Measurements from ENCODE around the gene MRPL58.
"Not testable (repeated sequence)": the region's sequence is repeated elsewhere in the genome, so short reads cannot be mapped to it uniquely, and the experiment has no call there.

MRPL58 gene

DNA sequence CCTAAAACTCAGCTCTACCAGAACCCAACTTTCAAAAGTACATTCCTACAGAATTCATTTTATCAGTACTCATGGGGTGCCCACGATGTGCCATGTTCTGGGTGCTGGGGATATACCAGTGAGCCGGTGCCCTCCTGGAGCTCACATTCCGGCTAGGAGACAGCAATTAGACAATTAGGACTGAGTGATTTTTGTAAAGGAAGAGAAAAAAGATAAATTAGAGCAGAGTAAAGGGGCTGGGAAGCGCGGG, 449 bp upstream of the MRPL58 start:
- DNase-seq (ENCODE audit: low read depth in 1 of 2, low spot score in 1 of 2): no peak

DNA sequence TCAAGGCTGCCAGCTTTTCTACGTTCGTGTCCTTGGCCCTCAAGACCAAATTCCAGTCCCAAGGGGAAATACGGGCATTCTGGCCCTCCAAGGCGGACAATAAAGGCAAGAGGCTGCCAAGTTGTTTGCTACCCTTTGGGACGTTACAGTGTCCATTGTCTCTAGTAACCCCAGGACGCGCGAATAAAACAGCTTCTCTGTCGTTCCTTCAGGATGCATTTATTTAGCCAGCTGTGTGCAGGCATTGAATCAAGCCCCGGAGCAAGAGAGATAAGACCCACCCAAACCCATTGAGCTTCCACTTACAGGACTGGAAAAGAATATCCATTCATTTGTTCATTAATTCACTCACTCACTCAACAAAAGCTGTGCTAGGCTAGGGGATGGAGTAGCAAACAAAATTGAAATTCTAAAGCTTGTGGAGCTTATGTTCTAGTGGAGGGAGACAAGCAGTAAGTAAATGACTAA, 656 bp downstream of the MRPL58 start:
- no peak for DNase-seq (ENCODE audit: low read depth in 1 of 2, low spot score in 1 of 2)

DNA sequence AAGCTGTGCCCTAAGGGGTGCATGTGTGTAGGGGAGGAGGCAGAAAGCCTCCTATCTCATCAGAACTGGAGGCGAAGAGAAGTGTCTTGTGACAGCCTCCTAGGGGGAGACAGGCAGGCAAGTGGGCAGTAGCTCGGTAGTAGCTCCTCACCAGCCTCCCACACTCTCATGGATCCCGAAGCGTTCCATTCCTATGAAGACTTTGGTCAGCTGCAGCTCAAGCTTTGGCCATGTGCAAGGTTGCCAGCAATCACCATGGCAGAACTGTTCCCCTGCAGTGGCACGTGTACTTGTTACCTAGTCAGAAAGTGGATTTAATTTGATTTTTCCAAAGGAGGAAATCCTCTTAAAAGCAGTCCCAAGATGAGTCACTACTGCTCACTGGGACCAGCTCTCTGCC, 6.7 kb downstream of the MRPL58 start:
- DNase-seq (ENCODE audit: low read depth in 1 of 2, low spot score in 1 of 2): no peak

DNA sequence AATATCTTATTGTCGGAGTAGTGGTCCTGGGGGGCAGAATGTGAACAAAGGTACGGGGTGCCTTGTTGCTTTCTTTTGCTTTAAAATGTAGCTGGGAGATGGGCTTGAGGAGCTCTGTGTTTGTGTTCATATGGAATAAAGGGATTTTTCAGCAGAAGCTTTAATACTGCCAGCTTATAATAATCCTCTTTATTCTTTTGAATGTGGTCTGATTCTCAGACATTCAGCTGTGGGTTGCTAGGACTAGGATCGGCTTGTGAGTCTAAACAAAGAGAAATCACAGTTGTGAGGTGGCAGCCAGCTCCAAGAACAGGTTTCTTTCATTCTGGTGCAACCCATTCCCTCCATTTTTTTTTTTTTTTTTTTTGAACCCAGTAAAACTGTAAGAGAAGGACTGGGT, 7.2 kb downstream of the MRPL58 start:
- DNase-seq (ENCODE audit: low read depth in 1 of 2, low spot score in 1 of 2): no peak

DNA sequence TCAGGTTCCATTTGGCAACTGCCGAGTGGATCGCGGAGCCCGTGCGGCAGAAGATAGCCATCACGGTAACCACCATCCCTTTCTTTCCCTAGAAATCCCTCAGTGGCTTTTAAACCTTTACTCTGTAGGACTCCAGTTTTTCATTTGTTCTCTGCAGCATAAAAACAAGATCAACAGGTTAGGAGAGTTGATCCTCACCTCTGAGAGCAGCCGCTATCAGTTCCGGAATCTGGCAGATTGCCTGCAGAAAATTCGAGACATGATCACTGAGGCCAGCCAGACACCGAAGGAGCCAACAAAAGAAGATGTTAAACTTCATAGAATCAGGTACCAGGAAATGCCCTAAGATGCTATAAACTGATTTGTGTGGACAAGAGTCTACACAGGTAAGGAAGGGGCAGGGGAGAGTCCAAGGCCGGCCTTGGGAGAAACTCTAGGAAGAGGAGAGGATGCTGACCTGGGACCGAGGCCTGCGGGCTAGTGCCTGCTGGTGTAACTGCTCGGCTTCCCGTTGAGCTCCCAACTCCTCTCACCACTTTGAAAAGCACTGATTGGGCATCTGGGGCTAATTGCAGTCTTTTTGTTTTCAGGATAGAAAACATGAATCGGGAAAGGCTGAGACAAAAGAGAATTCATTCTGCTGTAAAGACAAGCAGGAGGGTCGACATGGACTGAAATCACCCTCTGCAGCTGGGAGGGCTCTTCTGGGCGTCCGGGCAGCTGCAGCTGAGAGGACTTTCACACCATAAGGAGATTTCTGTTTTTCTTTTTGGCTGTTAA, 8.1 kb downstream of the MRPL58 start:
- DNase-seq (ENCODE audit: low read depth in 1 of 2, low spot score in 1 of 2): no peak

DNA sequence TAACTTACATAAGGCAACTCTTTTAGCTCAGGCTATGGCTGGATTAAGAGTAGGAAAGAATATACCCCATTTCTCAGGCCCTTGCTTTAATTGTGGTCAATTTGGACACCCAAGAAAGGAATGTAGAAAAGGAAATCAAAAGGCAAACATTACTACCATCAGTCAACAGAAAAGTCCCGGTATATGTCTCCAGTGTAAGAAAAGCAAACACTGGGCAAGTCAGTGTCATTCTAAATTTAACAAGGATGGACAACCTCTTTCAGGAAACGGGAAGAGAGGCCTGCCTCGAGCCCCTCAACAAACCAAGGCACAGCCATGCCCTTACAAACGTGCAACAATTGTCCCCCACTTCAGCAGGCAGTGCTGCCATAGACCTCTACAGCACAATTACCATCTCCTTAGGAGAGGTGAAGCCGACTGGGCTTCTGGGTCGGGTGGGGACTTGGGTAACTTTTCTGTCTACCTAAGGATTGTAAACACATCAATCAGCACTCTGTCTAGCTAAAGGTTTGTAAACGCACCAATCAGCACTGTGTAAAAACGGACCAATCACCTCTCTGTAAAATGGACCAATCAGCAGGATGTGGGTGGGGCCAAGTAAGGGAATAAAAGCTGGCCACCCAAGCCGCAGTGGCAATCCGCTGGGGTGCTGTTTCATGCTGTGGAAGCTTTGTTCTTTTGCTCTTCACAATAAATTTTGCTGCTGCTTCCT, 12.4 kb downstream of the MRPL58 start:
- no peak for DNase-seq (ENCODE audit: low read depth in 1 of 2, low spot score in 1 of 2)

DNA sequence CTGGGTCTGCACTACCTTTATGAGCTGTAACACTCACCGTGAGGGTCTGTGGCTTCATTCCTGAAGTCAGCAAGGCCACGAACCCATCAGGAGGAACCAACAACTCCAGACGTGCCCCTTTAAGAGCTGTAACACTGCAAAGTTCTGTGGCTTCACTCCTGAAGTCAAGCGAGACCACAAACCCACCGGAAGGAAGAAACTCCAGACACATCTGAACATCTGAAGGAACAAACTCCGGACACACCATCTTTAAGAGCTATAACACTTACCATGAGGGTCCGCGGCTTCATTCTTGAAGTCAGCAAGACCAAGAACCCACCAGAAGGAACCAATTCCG, 12.9 kb downstream of the MRPL58 start:
- not testable (repeated sequence) for DNase-seq (ENCODE audit: low read depth in 1 of 2, low spot score in 1 of 2)

DNA sequence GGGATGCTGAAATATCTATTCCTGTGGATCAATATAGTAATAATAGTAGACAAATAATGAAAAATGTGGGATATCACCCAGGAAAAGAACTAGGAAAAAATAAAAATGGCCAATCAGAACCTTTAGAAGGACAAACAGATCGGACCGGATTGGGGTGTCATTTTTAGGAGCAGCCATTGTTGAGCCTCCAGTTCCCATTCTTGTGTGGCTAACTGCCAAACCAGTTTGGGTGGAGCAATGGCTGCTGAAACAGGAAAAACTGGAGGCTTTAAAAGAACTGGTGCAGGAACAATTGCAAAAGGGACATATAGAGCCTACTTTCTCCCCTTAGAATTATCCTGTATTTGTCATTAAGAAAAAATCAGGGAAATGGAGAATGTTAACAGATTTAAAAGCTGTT, 14.2 kb downstream of the MRPL58 start:
- DNase-seq (ENCODE audit: low read depth in 1 of 2, low spot score in 1 of 2): not testable (repeated sequence)

DNA sequence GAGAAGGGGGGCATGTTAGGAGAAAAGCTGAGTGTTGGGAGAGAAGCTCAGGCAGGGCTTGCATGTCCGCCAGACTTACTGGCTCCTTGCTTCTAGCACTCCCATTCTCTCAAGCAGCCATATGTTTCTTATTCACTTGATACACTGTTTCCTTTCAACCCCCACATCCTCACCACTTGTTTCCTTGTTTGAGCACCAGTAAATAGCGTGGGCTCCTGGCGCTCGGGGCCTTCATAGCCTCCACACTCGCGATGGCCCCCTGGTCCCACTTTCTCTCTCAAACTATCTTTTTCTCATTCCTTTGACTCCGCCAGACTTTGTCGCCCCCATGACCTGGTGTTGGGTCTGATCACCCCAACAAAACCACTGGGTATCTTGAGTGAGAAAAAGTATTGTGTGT, 17.7 kb downstream of the MRPL58 start:
- no peak for DNase-seq (ENCODE audit: low read depth in 1 of 2, low spot score in 1 of 2)

DNA sequence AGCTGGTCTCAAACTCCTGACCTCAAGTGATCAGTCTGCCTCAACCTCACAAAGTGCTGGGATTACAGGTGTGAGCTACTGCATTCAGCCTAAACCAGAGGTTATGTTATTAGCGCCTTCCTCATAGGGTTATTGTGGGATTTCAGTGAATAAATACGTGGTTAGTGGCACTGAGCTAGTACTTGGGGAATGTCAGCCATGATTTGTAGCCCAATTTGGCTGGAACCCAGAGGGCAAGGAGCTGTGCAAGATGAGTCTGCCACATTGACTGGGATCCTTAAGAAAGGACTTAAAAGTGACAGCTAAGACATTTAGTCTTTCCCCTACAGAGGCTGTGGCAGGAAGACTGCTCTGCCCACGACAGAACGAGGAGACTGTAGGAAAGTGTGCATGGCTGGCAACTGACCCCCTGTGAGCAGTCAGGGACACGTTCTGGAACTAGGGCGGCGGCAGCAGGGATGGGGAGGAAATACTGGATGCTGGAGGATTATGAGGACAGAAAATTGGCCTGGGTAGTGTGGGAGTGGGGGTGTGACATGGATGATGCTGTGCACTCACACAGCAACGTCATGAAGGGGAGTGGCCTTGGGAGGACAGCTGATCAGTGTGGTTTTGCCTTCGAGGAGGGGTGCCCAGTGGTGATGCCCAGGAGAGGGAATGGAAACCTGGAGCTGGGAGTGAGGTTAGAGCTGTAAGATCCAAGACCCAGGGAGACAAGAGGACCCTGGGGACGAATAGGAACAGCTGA, 19.7 kb downstream of the MRPL58 start:
- DNase-seq (ENCODE audit: low read depth in 1 of 2, low spot score in 1 of 2): no peak

DNA sequence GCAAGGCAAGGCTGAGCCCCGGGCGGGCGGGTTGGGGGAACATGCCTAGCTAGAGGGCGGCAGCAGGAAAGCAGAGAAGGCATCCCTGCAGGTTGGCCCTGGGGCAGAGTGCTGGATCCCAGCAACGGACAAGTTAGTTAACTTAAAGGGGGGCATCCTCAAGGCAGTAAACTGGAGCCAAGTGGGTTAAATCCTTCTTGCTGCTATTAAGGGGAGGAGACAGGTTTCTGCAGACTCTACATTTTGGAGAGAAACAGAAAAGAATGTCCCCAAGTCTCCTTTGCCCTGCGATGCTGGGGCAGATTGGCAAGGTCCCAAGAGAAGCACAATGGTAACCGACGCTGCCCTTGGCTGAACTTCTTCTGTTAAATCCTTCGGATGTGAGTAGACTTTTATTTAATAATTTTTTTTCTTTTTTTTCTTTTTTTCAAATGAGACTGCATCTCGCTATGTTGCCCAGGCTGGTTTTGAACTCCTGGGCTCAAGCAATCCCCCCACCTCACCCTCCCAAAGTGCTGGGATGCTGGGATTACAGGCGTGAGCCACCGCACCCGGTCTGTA, 20.3 kb downstream of the MRPL58 start:
- no peak for DNase-seq (ENCODE audit: low read depth in 1 of 2, low spot score in 1 of 2)

DNA sequence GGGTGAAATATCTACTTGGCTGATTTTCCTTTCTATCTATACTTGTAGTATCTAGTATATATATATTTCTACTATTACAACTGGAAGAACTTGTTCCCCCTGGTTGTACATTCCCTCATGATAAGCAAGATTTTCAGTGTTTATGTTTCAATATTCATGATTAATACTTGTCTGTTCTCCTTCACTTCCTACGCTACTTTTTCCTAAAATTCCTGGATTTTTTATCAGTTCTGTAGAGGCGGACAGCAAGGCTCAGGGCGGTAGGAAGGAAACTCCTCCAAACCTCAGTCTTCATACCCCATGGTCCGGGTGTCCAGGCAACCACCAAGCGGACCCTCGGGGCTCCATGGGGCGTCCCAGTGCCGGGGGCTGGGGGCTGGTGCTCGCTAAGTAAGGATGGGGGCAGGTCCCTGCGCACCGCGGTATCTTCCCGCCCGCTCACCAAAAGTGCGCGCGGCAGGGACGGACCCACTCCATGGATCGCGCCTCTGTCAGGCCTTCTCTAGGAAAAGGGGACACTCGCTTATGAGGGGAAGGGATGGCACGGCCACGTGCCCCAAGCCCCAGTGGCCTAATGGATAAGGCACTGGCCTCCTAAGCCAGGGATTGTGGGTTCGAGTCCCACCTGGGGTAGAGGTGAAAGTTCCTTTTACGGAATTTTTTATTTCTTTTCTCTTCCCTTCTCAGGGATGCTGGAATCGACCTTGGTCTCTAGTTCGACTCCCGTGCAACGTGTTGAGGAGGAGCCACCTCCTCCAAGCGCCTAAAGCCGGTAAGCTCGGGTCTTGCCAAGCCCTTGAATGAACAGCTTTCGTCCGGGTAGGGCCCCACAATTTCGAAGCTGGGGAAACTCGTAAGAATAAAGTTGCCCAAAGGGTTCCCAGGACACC, 21.1 kb downstream of the MRPL58 start:
- DNase-seq (ENCODE audit: low read depth in 1 of 2, low spot score in 1 of 2): peak; percentile 54 to 81

DNA sequence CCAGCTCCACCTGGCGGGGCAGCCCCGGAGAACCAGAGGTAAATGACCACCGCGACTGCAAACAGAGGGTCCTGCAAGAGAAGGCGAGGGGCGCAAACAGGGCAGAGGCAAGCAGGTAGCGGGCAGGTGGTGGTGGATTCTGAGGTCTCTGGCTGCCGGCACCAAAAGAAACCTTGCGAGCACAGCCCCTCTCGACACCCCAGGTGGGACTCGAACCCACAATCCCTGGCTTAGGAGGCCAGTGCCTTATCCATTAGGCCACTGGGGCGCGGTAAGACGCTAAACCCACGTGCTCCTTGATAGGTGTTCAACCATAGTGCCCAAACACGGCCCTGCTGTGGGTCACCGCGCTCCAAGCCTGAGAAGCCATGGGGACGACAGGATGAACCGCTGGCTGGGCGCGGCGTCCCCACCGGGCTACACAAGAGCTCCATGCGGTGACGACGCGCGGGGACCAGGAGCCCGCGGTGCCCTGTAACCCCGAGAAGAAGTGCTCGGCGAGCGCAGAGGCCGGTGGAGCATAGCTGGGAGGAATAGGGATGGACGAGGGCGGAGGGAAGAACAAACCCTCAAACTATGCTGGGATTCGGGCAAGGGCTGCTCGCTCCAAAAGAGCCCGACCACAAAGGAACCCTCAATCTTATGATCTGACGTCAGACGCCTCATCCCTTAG, 21.9 kb downstream of the MRPL58 start:
- DNase-seq (ENCODE audit: low read depth in 1 of 2, low spot score in 1 of 2): peak; percentile 50 to 73

DNA sequence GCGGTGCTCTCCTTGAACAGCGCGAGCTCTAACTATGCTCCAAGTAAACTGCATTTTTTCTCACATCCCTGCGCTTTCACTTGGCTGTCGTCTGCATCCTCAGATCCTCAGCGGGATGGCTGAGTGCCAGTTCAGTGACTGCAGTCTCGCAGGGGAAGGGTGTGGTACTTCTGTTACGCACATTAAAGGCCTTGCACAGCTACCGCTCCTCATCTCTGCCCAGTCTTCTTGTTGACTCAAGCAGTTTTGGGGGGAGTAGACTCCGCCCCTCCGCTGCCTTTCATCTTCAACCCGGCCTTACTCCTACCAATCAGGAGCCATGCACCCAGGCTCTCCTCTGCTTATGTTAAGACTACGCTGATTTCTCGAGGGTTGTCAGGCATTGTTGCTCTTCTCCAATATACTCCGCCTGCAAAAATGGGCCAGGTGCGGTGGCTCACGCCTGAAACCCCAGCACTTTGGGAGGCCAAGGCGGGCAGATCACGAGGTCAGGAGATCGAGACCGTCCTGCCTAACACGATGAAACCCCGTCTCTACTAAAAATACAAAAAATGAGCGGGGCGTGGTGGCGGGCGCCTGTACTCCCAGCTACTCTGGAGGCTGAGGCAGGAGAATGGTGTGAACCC, 24.3 kb downstream of the MRPL58 start:
- peak; percentile 68 to 84 for DNase-seq (ENCODE audit: low read depth in 1 of 2, low spot score in 1 of 2)

DNA sequence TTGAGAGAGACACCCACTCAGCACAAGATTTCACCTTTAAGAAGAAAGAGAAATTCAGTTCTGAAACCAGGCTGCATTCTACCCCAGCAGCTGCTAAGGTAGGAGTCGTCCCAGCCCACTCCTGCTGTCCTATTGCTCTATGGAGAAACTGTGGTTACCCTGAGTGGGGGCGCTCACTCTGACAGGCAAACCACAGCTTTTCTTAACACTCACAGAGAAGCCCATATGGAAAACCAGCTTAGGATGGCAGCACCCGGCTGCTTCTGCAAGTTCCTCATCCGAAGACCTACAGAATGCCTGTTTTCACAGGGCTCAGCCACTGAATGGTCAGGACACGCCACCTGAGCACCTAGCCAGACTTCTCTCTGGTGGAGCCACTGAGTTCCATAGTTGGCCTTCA, 26.8 kb downstream of the MRPL58 start:
- DNase-seq (ENCODE audit: low read depth in 1 of 2, low spot score in 1 of 2): no peak

DNA sequence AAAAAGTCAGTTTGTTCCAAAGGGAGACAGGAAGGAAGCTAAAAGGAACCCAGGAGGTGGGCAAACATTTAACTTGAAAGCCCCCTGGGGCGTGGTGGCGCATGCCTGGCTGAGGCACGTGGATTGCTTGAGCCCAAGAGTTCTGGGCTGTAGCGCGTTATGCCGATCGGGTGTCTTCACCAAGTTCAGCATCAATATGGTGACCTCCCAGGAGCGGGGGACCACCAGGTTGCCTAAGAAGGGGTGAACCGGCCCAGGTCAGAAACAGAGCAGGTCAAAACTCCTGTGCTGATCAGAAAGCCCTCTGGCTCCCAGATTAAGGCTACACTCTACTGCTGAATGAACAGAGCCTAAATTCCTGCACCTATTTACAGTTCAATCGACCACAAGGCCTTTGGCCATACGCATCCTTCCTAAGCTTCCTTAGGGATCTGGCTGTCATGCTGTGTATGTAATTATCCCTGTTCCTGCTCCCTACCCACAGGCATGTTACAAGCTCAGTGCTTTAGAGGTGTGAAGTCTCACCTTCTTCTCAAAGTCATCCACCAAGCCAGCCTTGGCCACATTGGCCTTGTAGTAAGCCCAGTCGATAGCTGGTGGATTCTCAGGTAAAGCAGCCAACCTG, 29.3 kb downstream of the MRPL58 start:
- no peak for DNase-seq (ENCODE audit: low read depth in 1 of 2, low spot score in 1 of 2)

DNA sequence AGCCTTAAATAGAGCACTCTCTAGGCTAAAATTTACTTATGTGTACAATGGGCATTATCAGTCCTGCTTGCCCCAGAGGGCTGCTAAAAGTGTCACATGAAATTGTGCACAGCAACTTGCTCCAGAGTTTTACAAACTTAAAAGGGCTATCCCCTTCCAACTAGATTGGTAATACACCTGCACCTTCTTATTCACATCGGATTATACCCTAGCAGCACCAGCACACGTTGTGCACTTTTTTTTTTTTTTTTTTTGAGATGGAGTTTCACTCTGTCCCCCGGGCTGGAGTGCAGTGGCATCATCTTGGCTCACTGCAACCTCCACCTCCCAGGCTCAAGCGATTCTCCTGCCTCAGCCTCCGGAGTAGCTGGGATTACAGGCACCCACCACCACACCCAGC, 31.3 kb downstream of the MRPL58 start:
- DNase-seq (ENCODE audit: low read depth in 1 of 2, low spot score in 1 of 2): not testable (repeated sequence)

DNA sequence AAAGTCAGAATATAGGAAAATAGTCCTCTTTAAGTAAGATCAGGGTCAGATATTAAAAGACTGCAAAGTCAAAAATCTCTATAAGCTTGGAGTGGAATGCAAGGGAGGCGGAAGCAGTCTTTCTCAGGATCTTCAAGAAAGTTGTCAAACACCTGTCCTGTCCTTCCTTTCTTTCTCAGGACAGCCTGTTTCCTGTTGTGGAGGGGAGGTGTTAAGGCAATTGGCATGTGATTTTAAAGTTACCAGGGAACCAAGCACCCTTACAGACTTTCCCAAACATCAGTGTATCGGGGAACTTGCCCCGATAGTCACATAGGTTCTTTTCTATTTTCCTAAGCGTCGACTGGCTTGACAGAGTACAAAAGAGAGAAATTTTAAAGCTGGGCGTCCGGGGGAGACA, 32.2 kb downstream of the MRPL58 start:
- no peak for DNase-seq (ENCODE audit: low read depth in 1 of 2, low spot score in 1 of 2)

DNA sequence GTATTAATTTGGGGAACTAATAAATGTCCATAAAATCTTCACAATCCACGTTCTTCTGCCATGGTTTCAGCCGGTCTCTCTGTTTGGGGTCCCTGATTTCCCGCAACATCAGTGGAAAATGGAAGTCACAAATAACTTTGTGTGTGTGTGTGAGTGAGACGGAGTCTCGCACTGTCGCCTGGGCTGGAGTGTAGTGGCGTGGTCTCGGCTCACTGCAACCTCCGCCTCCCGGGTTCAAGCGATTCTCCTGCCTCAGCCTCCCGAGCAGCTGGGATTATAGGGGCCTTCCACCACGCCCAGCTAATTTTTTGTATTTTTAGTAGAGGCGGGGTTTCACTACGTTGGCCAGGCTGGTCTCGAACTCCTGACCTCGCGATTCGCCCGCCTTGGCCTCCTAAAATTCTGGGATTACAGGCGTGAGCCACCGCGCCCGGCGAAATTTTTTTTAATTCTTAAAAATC, 33.5 kb downstream of the MRPL58 start:
- not testable (repeated sequence) for DNase-seq (ENCODE audit: low read depth in 1 of 2, low spot score in 1 of 2)
